Mesenchymal stem cell (in vitro differentiated cells and primary cell): Measurements from ENCODE around the gene CR1.
"Not testable (repeated sequence)": the region's sequence is repeated elsewhere in the genome, so short reads cannot be mapped to it uniquely, and the experiment has no call there.

Experiments
- DNase-seq: peaks from one replicate; pipeline ENCODE4 v3.0.0-alpha.2; 2013
- H2AFZ ChIP-seq: one replicate; pipeline ENCODE4 v1.6.1; 2013; ENCODE audit warnings: low read depth, mild to moderate bottlenecking, control low read depth, inconsistent platforms, low read length, moderate library complexity
- H2AK5ac ChIP-seq: 2 replicates; pipeline ENCODE4 v1.6.1; 2013; ENCODE audit warnings: low read length, moderate library complexity, mild to moderate bottlenecking, inconsistent platforms; ENCODE audit not compliant: severe bottlenecking
- H2BK120ac ChIP-seq: one replicate; pipeline ENCODE4 v1.6.1; 2013; ENCODE audit warnings: low read depth, mild to moderate bottlenecking, inconsistent platforms, low read length, moderate library complexity
- H2BK12ac ChIP-seq, 2 experiments: one replicate each; pipeline ENCODE4 v1.6.1; 2013; ENCODE audit warnings: inconsistent platforms in 2 of 2, low read length in 2 of 2, mild to moderate bottlenecking in 2 of 2, moderate library complexity in 2 of 2, control low read depth in 1 of 2
- H2BK15ac ChIP-seq: one replicate; pipeline ENCODE4 v1.6.1; 2013; ENCODE audit warnings: mild to moderate bottlenecking, low read depth, inconsistent platforms; ENCODE audit not compliant: poor library complexity, severe bottlenecking
- H2BK5ac ChIP-seq: 2 replicates; pipeline ENCODE4 v1.6.1; 2013; ENCODE audit warnings: low read depth, mild to moderate bottlenecking, low read length, control low read depth, inconsistent platforms; ENCODE audit not compliant: poor library complexity, severe bottlenecking
- H3K14ac ChIP-seq, 2 experiments: one replicate each; pipeline ENCODE4 v1.6.1; 2013; ENCODE audit warnings: inconsistent platforms in 2 of 2, low read length in 2 of 2, control low read depth in 1 of 2, mild to moderate bottlenecking in 1 of 2, moderate library complexity in 1 of 2
- H3K18ac ChIP-seq, 2 experiments: one replicate each; pipeline ENCODE4 v1.6.1; 2013; ENCODE audit warnings: inconsistent platforms in 2 of 2, low read length in 2 of 2, control low read depth in 1 of 2, low read depth in 1 of 2, mild to moderate bottlenecking in 1 of 2
- H3K23ac ChIP-seq, 2 experiments: one replicate each; pipeline ENCODE4 v1.6.1; 2013; ENCODE audit warnings: inconsistent platforms in 2 of 2, low read length in 2 of 2, mild to moderate bottlenecking in 2 of 2, moderate library complexity in 2 of 2, control low read depth in 1 of 2
- H3K27ac ChIP-seq: 2 replicates; pipeline ENCODE4 v1.5.1; 2013; ENCODE audit warnings: mild to moderate bottlenecking, moderate library complexity, low read length, control low read depth, inconsistent platforms; ENCODE audit not compliant: poor library complexity, severe bottlenecking
- H3K27me3 ChIP-seq, 2 experiments: 2 replicates each; pipeline versions ENCODE4 v1.6.1 to v1.7.0; 2013; ENCODE audit warnings: low read length in 2 of 2, mild to moderate bottlenecking in 2 of 2, moderate library complexity in 2 of 2, control low read depth in 1 of 2, inconsistent platforms in 1 of 2; ENCODE audit not compliant: control insufficient read depth in 1 of 2, insufficient read depth in 1 of 2
- H3K36me3 ChIP-seq, 2 experiments: 2 replicates each; pipeline versions ENCODE4 v1.6.1 to v1.7.0; 2013; ENCODE audit warnings: low read length in 2 of 2, control low read depth in 1 of 2, inconsistent platforms in 1 of 2, low read depth in 1 of 2, mild to moderate bottlenecking in 1 of 2; ENCODE audit not compliant: insufficient read depth in 2 of 2, control insufficient read depth in 1 of 2
- H3K4ac ChIP-seq, 2 experiments: one replicate each; pipeline ENCODE4 v1.6.1; 2013; ENCODE audit warnings: inconsistent platforms in 2 of 2, low read length in 2 of 2, mild to moderate bottlenecking in 2 of 2, moderate library complexity in 2 of 2, control low read depth in 1 of 2, low read depth in 1 of 2
- H3K4me1 ChIP-seq: 2 replicates; pipeline ENCODE4 v1.6.1; 2013; ENCODE audit warnings: low read depth, low read length, control low read depth; ENCODE audit not compliant: control insufficient read depth, insufficient read depth
- H3K4me2 ChIP-seq: 2 replicates; pipeline ENCODE4 v1.6.1; 2013; ENCODE audit warnings: low read length, mild to moderate bottlenecking, inconsistent platforms; ENCODE audit not compliant: poor library complexity, severe bottlenecking
- H3K4me3 ChIP-seq, 2 experiments: 2 replicates each; pipeline versions ENCODE4 v1.5.1 to v1.7.0; 2013; ENCODE audit warnings: low read length in 2 of 2, mild to moderate bottlenecking in 2 of 2, control low read depth in 1 of 2, low read depth in 1 of 2; ENCODE audit not compliant: insufficient read depth in 1 of 2
- H3K79me1 ChIP-seq: replicated peaks from 2 replicates; pipeline ENCODE4 v1.6.1; 2013; ENCODE audit warnings: mild to moderate bottlenecking, control low read depth, low read length, inconsistent platforms; ENCODE audit not compliant: poor library complexity, severe bottlenecking
- H3K9ac ChIP-seq: 2 replicates; pipeline ENCODE4 v1.7.0; 2013; ENCODE audit warnings: mild to moderate bottlenecking, low read length, moderate library complexity
- H3K9me3 ChIP-seq: 2 replicates; pipeline ENCODE4 v1.7.0; 2013; ENCODE audit warnings: mild to moderate bottlenecking, low read length; ENCODE audit not compliant: control insufficient read depth
- H4K8ac ChIP-seq: one replicate; pipeline ENCODE4 v1.6.1; 2013; ENCODE audit warnings: inconsistent platforms, mild to moderate bottlenecking, low read length, moderate library complexity
- H4K91ac ChIP-seq: one replicate; pipeline ENCODE4 v1.6.1; 2013; ENCODE audit warnings: mild to moderate bottlenecking, low read length, inconsistent platforms
- WGBS: methylation state at CpG from one replicate; pipeline ENCODE4 v1.1.7; 2013; ENCODE audit warnings: mixed read lengths; 5-methylcytosine and 5-hydroxymethylcytosine counted together

Gene CR1

DNA sequence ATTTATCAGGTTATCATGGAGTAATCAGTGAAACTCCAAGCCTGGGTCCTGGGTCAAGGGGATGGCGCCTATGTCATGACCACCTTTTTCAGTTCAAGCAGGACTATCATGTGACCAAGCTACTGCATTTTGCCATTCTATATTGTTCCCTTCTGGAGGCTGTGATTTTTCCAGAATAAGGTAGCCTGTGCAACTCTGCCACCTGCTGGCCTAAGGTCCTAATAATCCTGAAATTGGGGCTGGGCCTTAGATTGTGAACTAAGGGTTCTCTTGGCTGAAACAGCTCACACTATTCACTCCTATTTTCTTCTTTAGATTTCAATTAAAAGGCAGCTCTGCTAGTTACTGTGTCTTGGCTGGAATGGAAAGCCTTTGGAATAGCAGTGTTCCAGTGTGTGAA is 32.4 kb downstream of the CR1 start:
- H3K27me3 ChIP-seq, H3K4me3 ChIP-seq, H3K14ac ChIP-seq, H4K8ac ChIP-seq, H3K4ac ChIP-seq, H3K27ac ChIP-seq, H3K23ac ChIP-seq, H2BK15ac ChIP-seq, H3K4me1 ChIP-seq, H3K9ac ChIP-seq, H2AK5ac ChIP-seq, H4K91ac ChIP-seq, H2BK120ac ChIP-seq, H3K79me1 ChIP-seq, H3K4me2 ChIP-seq, H3K18ac ChIP-seq, H2BK5ac ChIP-seq, DNase-seq, H3K9me3 ChIP-seq, H2AFZ ChIP-seq, H3K36me3 ChIP-seq, H2BK12ac ChIP-seq: not testable (repeated sequence)
- no CpG with 5 or more reads among the region's 1 CpG for WGBS

- H3K36me3 ChIP-seq, H3K27ac ChIP-seq, H3K4ac ChIP-seq, H3K4me3 ChIP-seq, DNase-seq, H3K4me1 ChIP-seq, H4K91ac ChIP-seq, H3K27me3 ChIP-seq, H2AK5ac ChIP-seq, H3K79me1 ChIP-seq, H3K9ac ChIP-seq, H3K14ac ChIP-seq, H4K8ac ChIP-seq, H2AFZ ChIP-seq, H2BK12ac ChIP-seq, H2BK15ac ChIP-seq, H2BK120ac ChIP-seq, H3K23ac ChIP-seq, H3K18ac ChIP-seq, H2BK5ac ChIP-seq, H3K4me2 ChIP-seq, H3K9me3 ChIP-seq: not testable (repeated sequence)
- WGBS = no CpG with 5 or more reads among the region's 5 CpGs
Observed at GRCh38 chr1:207536263-207536662, 40.3 kb downstream of the CR1 start.

- not testable (repeated sequence) for H2BK5ac ChIP-seq, H2AK5ac ChIP-seq, H3K18ac ChIP-seq, H3K23ac ChIP-seq, DNase-seq, H3K4me1 ChIP-seq, H3K14ac ChIP-seq, H2BK120ac ChIP-seq, H3K79me1 ChIP-seq, H2BK12ac ChIP-seq, H4K8ac ChIP-seq, H3K4me3 ChIP-seq, H2AFZ ChIP-seq, H3K9ac ChIP-seq, H3K27ac ChIP-seq, H3K36me3 ChIP-seq, H3K9me3 ChIP-seq, H3K4ac ChIP-seq, H4K91ac ChIP-seq, H3K4me2 ChIP-seq, H3K27me3 ChIP-seq, H2BK15ac ChIP-seq
- WGBS = no CpG with 5 or more reads among the region's 5 CpGs
Observed at GRCh38 chr1:207546677-207547357, 50.9 kb downstream of the CR1 start.

DNA sequence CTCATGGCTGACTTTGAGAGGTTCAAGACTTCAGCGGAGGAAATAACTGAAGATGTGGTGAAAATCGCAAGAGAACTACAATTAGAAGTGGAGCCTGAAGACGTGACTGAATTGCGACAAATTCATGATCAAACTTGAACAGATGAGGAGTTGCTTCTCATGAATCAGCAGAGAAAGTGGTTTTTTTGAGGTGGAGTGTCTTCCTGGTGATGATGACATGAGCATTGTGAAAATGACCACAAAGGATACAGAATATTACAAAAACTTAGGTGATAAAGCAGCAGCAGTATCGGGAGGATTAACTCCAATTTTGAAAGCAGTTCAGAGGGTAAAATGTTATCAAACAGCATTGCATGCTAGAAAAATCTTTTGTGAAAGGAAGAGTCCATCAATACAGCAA is 58.9 kb downstream of the CR1 start:
- not testable (repeated sequence) for H3K4me3 ChIP-seq, H2BK120ac ChIP-seq, H3K9ac ChIP-seq, H3K27ac ChIP-seq, H3K23ac ChIP-seq, H2AFZ ChIP-seq, H4K91ac ChIP-seq, H3K36me3 ChIP-seq, H2BK15ac ChIP-seq, H2BK12ac ChIP-seq, H3K79me1 ChIP-seq, H3K27me3 ChIP-seq, DNase-seq, H2AK5ac ChIP-seq, H3K14ac ChIP-seq, H3K9me3 ChIP-seq, H3K4ac ChIP-seq, H4K8ac ChIP-seq, H3K18ac ChIP-seq, H2BK5ac ChIP-seq, H3K4me1 ChIP-seq, H3K4me2 ChIP-seq
- WGBS = no CpG with 5 or more reads among the region's 5 CpGs
